Aorta (tissue), 5 donors: ENCODE measurements around the gene ZNF107. TPM values are rescaled to one million over a fixed set of nuclear protein-coding genes. Genes with fewer than 3 reads are reported as not detected.
"Not testable (repeated sequence)": the region's sequence is repeated elsewhere in the genome, so short reads cannot be mapped to it uniquely, and the experiment has no call there.

Experiments used
- ATAC-seq: fragments of 200-7000 bp; cut with Tn5 transposase; one replicate; pipeline ENCODE4 v1.9.1; 2022; ENCODE audit warnings: moderate library complexity; ENCODE audit not compliant: low FRiP score
- DNase-seq, 2 donors: peaks; one replicate each; pipeline ENCODE4 v3.0.0-alpha.2; 2020
- H3K27ac ChIP-seq, 2 donors: one replicate each; pipeline ENCODE4 v1.5.1; 2013; ENCODE audit warnings: low read length in 2 of 2, mild to moderate bottlenecking in 2 of 2, moderate library complexity in 2 of 2, control low read depth in 1 of 2, inconsistent platforms in 1 of 2, low read depth in 1 of 2
- H3K27me3 ChIP-seq, 2 donors: one replicate each; pipeline ENCODE4 v1.6.1; 2013; ENCODE audit warnings: control low read depth in 1 of 2, low read length in 1 of 2, mild to moderate bottlenecking in 1 of 2, moderate library complexity in 1 of 2; ENCODE audit not compliant: insufficient read depth in 2 of 2, control insufficient read depth in 1 of 2
- H3K36me3 ChIP-seq, 2 donors: one replicate each; pipeline ENCODE4 v1.6.1; 2013; ENCODE audit warnings: control low read depth in 1 of 2, low read length in 1 of 2, mild to moderate bottlenecking in 1 of 2; ENCODE audit not compliant: insufficient read depth in 2 of 2, control insufficient read depth in 1 of 2
- H3K4me1 ChIP-seq, 2 donors: one replicate each; pipeline ENCODE4 v1.6.1; 2013; ENCODE audit warnings: low read length in 2 of 2, control low read depth in 1 of 2, mild to moderate bottlenecking in 1 of 2, moderate library complexity in 1 of 2; ENCODE audit not compliant: insufficient read depth in 2 of 2, control insufficient read depth in 1 of 2
- H3K4me3 ChIP-seq, 2 donors: one replicate each; pipeline ENCODE4 v1.5.1; 2013; ENCODE audit warnings: low read length in 2 of 2, control low read depth in 1 of 2, mild to moderate bottlenecking in 1 of 2
- H3K9me3 ChIP-seq: one replicate; pipeline ENCODE4 v1.6.1; 2013; ENCODE audit warnings: mild to moderate bottlenecking, low read length; ENCODE audit not compliant: control insufficient read depth
- WGBS, 2 donors: extraction: QIAGEN DNeasy Blood & Tissue Kit; methylation state at CpG; one replicate each; pipeline ENCODE4 v1.1.7; 2013; 5-methylcytosine and 5-hydroxymethylcytosine counted together
- intact Hi-C, 2 donors: fragments of 100-400 bp; cut with DNase I; formaldehyde crosslinking; loops; one replicate each; pipeline versions ENCODE4 v1.14.2 to v1.15.0; 2022
- polyA plus RNA-seq, 2 donors: library from polyadenylated mRNA; stranded (reverse); fragments of 200-250 nt; gene quantifications; one replicate each; pipeline ENCODE4 v1.2.3, GENCODE V29; 2013
- total RNA-seq, 2 donors: library from RNA; stranded (reverse); fragmentation: NEBNext Ultra II Directional; extraction: Animal tissue kit (Norgen Biotek cat#: 25700); gene quantifications; one replicate each; pipeline ENCODE4 v1.2.1, GENCODE V29; 2021
- donor health status: healthy with polysubstance abuse.
- donor health status: Bipolar disorder and iron deficiency.
- donor health status: DM: no; HTN: no; CAD: no.
- donor health status: DM: no; HTN: no; CAD: no.
- donor health status: DM: yes; HTN: yes; CAD: no.

ZNF107 gene
- total and polyA plus RNA-seq, 4 donors = 1.3 to 9.5 (median 4.5) TPM

DNA sequence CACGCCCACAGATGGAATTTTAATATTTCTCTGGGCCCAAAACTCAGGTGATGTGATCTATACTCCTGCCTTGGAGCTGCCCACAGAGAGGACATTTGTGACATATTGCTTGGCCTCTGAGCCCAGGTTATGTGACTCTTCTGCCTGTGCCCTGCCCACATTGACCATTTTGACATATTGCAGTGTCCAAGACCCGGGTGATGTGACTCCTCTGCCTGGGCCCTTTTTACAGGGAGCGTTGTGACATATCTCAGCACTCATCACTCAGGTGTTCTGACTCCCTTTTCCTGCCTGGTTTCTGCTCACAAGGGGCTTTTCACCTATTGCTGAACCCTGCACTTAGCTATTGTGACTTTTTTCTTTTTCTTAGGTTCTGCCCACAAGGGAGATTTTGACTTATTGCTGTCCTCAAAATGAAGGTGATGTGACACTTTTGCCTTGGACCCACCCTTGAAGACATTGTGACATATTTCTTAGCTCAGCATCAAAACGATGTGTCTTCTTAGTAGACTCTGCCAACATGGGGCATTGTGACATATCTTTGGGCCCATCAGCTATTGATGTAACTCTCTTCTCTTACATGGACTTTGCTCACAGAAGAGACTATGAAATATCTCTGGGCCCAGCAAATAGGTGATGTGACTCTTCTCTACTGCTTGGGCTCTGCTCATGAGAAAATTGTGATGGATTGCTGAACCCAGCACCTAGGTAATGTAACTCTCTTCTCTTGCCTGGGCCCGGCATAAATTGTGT, 11.0 kb upstream of the ZNF107 start:
- peaks cover 2% of the 10 kb centered on the region for H3K9me3 ChIP-seq
- no peaks in the 10 kb centered on the region for H3K36me3 ChIP-seq
- DNase-seq = no peak
- no peak overlapping the region for H3K27ac ChIP-seq
- intact Hi-C loops = no loop called here
- no peak overlapping the region for H3K4me3 ChIP-seq
- H3K27me3 ChIP-seq = no peaks in the 10 kb centered on the region
- whole genome bisulfite sequencing, 2 donors = 86 to 88% methylated on average over 5 of the region's 5 CpGs
- no peak for ATAC-seq
- H3K4me1 ChIP-seq = no peaks in the 10 kb centered on the region

DNA sequence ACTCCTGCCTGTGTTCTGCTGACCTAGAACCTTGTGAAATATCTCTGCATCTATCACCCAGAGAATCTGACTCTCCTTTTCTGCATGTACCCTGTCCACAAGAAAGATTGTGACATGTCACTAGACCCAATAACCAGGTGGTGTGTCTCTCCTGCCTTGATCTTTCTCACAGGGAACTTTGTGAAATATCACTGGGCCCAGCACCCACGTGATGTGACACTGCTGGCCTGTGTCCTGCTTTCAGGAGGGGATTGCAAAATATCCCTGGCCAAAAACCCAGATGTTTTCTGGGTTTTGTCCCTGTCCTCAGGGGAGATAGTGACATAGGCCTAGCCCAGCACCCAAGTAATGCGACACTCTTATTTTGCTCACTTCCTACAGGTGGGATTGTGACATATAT, 10.1 kb upstream of the ZNF107 start:
- peaks cover 2% of the 10 kb centered on the region for H3K9me3 ChIP-seq
- ATAC-seq = no peak
- no peaks in the 10 kb centered on the region for H3K4me1 ChIP-seq
- no peak overlapping the region for H3K4me3 ChIP-seq
- intact Hi-C loops = no loop called here
- WGBS, 2 donors = 64 to 67% methylated on average over 2 of the region's 2 CpGs
- no peaks in the 10 kb centered on the region for H3K27me3 ChIP-seq
- H3K27ac ChIP-seq = no peak overlapping the region
- no peaks in the 10 kb centered on the region for H3K36me3 ChIP-seq
- no peak for DNase-seq

DNA sequence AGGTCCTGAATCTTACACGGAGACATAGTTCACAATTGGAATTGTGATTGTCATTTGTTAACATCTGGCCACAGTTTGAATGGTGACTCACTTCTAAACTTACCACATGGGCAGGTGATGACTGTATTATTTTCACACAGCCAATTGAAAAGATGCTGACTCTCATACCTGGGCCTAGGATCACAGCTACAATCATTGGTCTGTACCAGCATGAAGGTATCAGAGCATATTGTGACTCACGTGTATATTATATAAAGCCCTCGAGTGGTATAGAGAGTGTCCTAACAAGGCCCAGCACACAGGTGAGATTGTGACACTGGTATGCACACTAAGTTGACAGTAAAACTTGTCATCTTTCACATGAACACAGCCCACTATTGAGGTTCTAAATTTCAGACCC, 9.4 kb upstream of the ZNF107 start:
- 86 to 89% methylated on average over 3 of the region's 3 CpGs for WGBS, 2 donors
- no peak overlapping the region for H3K27ac ChIP-seq
- H3K36me3 ChIP-seq = no peaks in the 10 kb centered on the region
- intact Hi-C loops = no loop called here
- no peaks in the 10 kb centered on the region for H3K4me1 ChIP-seq
- H3K9me3 ChIP-seq = peaks cover 2% of the 10 kb centered on the region
- H3K4me3 ChIP-seq = no peak overlapping the region
- ATAC-seq = no peak
- no peaks in the 10 kb centered on the region for H3K27me3 ChIP-seq
- no peak for DNase-seq

DNA sequence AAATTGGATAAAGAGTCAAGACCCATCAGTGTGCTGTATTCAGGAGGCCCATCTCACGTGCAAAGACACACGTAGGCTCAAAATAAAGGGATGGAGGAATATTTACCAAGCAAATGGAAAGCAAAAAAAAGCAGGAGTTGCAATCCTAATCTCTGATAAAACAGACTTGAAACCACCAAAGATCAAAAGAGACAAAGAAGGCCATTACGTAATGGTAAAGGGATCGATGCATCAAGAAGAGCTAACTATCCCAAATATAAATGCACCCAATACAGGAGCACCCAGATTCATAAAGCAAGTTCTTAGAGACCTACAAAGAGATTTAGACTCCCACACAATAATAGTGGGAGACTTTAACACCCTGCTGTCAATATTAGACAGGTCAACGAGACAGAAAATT, 3.8 kb upstream of the ZNF107 start:
- not testable (repeated sequence) for H3K27me3 ChIP-seq
- WGBS, 2 donors = 94 to 97% methylated on average over 5 of the region's 5 CpGs
- intact Hi-C loops = loop anchor here in 1 of 2 donors (10.0 kb wide), 2 partner anchors 133 to 243 kb away; partner anchors contain the start of genes ZNF138 and ZNF273

DNA sequence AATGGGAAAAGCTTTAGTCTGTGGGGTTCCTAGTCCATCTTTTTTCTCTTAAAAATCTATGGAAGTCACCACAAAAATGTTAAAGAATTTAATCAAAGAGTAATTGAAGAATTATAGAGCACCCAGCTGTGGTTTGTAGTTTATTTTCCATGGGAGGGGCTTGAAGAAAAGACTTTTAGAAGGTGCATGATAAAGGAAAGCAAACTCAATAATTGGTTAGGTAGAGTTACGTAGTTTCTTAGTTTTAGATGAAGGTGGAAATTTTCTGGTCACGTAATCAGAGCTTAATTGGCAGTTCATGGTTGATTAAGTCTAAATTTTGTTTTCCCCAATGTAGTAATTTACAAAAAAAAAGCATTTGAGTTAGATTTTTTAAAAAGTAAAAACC, 724 bp downstream of the ZNF107 start:
- intact Hi-C loops = loop anchor here in 1 of 2 donors (10.0 kb wide), 2 partner anchors 128 to 238 kb away; partner anchors contain the start of genes ZNF138 and ZNF273
- DNase-seq = no peak

More for the DNA sequence above, 3.8 kb upstream of the ZNF107 start:
- ATAC-seq, H3K4me3 ChIP-seq, H3K27ac ChIP-seq, H3K36me3 ChIP-seq, H3K9me3 ChIP-seq, DNase-seq, H3K4me1 ChIP-seq: not testable (repeated sequence)

DNA sequence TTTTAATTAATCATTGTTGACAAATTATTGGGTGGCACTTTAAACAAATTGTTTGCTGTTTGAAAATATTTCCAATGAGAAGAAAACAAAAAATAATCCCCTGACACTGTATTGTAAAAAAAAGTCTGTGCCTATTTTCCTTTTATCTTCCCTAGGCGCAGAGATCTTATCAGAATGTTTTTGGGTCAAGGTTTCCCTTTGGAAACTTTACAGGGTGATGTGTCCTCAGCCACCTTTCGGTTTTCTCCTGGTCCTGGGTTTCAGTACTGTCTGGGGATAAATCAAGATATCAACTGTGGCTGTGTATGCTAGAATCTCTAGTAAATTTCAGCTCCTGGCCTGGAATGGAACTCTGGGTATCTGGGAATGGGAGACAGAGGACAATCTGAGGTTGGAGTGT, 1.4 kb downstream of the ZNF107 start:
- H3K4me1 ChIP-seq = no peaks in the 10 kb centered on the region
- no peak for DNase-seq
- no peak for ATAC-seq
- no peak overlapping the region for H3K4me3 ChIP-seq
- H3K9me3 ChIP-seq = no peaks in the 10 kb centered on the region
- no peaks in the 10 kb centered on the region for H3K27me3 ChIP-seq
- intact Hi-C loops = loop anchor here in 1 of 2 donors (10.0 kb wide), 2 partner anchors 127 to 237 kb away; partner anchors contain the start of genes ZNF138 and ZNF273
- H3K27ac ChIP-seq = no peak overlapping the region
- H3K36me3 ChIP-seq = no peaks in the 10 kb centered on the region
- 64 to 76% methylated on average over 2 of the region's 2 CpGs for WGBS, 2 donors

More for the DNA sequence above, 724 bp downstream of the ZNF107 start:
- Histone ChIP-seq H3K4me1 (no peaks in the 10 kb centered on the region), H3K36me3 (no peaks in the 10 kb centered on the region), H3K27me3 (no peaks in the 10 kb centered on the region), H3K27ac (no peak overlapping the region), H3K4me3 (peak overlapping the region; percentile 46 to 97), H3K9me3 (no peaks in the 10 kb centered on the region)
- WGBS, 2 donors = 24 to 27% methylated on average over 2 of the region's 2 CpGs
- no peak for ATAC-seq

DNA sequence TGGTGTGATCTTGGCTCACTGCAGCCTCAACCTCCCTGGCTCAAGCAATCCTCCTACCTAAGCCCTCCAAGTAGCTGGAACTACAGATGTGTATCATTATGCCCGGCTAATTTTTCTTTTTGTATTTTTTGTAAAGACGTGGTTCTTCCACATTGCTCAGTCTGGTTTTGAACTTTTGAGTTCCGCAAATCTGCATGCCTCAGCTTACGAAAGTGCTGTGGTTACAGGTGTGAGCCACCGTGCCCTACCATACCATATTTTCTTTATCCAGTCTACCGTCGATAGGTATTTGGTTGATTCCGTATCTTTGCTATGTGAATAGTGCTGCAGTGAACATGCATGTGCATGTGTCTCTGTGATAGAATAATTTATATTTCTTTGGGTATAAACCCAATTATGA, 6.5 kb downstream of the ZNF107 start:
- no peak for DNase-seq
- intact Hi-C loops = no loop called here

DNA sequence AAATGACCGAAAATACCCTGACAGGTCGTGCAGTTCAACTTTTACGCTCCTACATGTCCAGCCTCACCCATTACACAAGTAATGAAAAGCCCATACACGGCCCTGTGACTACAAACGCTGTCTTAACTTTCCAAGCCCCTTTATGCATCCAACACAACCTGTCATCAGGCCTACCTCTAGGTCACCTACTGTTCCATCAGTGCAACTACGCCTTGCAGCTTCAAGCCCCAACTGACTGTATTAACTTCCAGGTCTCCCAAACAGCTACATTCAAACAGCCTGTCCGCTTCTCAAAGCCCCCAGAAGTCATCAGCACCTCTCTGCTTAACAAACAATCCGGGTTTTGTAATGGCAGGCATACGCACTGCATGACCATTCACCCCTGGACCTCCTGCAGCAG, 19.2 kb downstream of the ZNF107 start:
- intact Hi-C loops = no loop called here
- ATAC-seq (no peak), DNase-seq (no peak)
- H3K27ac ChIP-seq = no peak overlapping the region
- no peaks in the 10 kb centered on the region for H3K4me1 ChIP-seq
- WGBS, 2 donors = 97 to 99% methylated on average over 9 of the region's 9 CpGs
- H3K36me3 ChIP-seq = peaks cover 3 to 8% of the 10 kb centered on the region in 2 donors
- H3K4me3 ChIP-seq = no peak overlapping the region
- H3K9me3 ChIP-seq = no peaks in the 10 kb centered on the region
- no peaks in the 10 kb centered on the region for H3K27me3 ChIP-seq

More for the DNA sequence above, 6.5 kb downstream of the ZNF107 start:
- Histone ChIP-seq H3K4me3 (no peak overlapping the region), H3K36me3 (no peaks in the 10 kb centered on the region), H3K9me3 (no peaks in the 10 kb centered on the region), H3K27me3 (no peaks in the 10 kb centered on the region), H3K4me1 (no peaks in the 10 kb centered on the region), H3K27ac (no peak overlapping the region)
- no peak for ATAC-seq
- WGBS, 2 donors = 97 to 98% methylated on average over 8 of the region's 8 CpGs

DNA sequence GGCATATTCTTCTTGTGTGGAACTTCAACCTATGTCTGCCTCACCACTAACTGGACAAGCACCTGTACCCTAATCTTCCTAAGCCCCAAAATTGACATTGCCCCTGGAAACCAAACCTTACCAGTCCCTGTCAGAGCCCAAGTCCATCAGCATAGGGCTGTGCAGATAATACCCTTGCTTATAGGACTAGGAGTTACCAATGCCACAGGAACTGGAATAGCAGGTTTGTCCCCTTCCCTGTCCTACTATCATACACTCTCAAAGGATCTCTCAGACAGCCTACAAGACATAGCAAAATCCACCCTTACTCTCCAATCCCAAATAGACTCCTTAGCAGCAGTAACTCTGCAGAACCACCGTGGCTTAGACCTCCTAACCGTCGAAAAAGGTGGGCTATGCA, 19.8 kb downstream of the ZNF107 start:
- Histone ChIP-seq H3K27me3 (no peaks in the 10 kb centered on the region), H3K27ac (no peak overlapping the region), H3K9me3 (no peaks in the 10 kb centered on the region), H3K4me1 (no peaks in the 10 kb centered on the region), H3K36me3 (peaks cover 3 to 8% of the 10 kb centered on the region in 2 donors), H3K4me3 (no peak overlapping the region)
- WGBS, 2 donors = 80% methylated on average over 3 of the region's 3 CpGs
- ATAC-seq = no peak
- intact Hi-C loops = no loop called here
- no peak for DNase-seq
